Type B pancreatic cell (in vitro differentiated cells): ENCODE results near the gene MRAP2. TPM values are rescaled to one million over a fixed set of nuclear protein-coding genes. Genes with fewer than 3 reads are reported as not detected.
"Not testable (repeated sequence)": the region's sequence is repeated elsewhere in the genome, so short reads cannot be mapped to it uniquely, and the experiment has no call there.

Experiments used
- DNase-seq: peaks from one replicate; pipeline ENCODE4 v3.0.0; 2021; ENCODE audit warnings: mixed read lengths; ENCODE audit not compliant: unreplicated experiment; ENCODE audit errors: extremely low spot score
- H3K27ac Mint-ChIP-seq: 2 replicates; pipeline ENCODE4 v1.8.0; 2021; ENCODE audit warnings: mild to moderate bottlenecking, mixed read lengths
- H3K27me3 Mint-ChIP-seq: 2 replicates; pipeline ENCODE4 v1.8.0; 2021; ENCODE audit warnings: mixed read lengths
- H3K36me3 Mint-ChIP-seq: 2 replicates; pipeline ENCODE4 v1.8.0; 2021; ENCODE audit warnings: mixed read lengths
- H3K4me1 Mint-ChIP-seq: one replicate; pipeline ENCODE4 v1.8.0; 2021; ENCODE audit warnings: mixed read lengths; ENCODE audit not compliant: unreplicated experiment
- H3K4me3 Mint-ChIP-seq: 2 replicates; pipeline ENCODE4 v1.8.0; 2021; ENCODE audit warnings: mild to moderate bottlenecking, mixed read lengths
- H3K9me3 Mint-ChIP-seq: 2 replicates; pipeline ENCODE4 v1.8.0; 2021; ENCODE audit warnings: mixed read lengths
- total RNA-seq: library from RNA; stranded (reverse); gene quantifications from 2 replicates; pipeline ENCODE4 v1.2.1, GENCODE V29; 2021; ENCODE audit warnings: low replicate concordance
- TF ChIP-seq, protein P1 (sequence below): fragments of 200-600 bp; sonication (generic); conservative IDR thresholded peaks from 2 replicates; pipeline ENCODE4 v1.5.0; 2021; ENCODE audit warnings: antibody characterized with exemption, mild to moderate bottlenecking

Gene MRAP2
- total RNA-seq, 1 donor from 2014 or later: 1.4 TPM

GRCh38 chr6:84078335-84078734 lies 44.8 kb downstream of the MRAP2 start:
- TF ChIP-seq, protein P1, sequence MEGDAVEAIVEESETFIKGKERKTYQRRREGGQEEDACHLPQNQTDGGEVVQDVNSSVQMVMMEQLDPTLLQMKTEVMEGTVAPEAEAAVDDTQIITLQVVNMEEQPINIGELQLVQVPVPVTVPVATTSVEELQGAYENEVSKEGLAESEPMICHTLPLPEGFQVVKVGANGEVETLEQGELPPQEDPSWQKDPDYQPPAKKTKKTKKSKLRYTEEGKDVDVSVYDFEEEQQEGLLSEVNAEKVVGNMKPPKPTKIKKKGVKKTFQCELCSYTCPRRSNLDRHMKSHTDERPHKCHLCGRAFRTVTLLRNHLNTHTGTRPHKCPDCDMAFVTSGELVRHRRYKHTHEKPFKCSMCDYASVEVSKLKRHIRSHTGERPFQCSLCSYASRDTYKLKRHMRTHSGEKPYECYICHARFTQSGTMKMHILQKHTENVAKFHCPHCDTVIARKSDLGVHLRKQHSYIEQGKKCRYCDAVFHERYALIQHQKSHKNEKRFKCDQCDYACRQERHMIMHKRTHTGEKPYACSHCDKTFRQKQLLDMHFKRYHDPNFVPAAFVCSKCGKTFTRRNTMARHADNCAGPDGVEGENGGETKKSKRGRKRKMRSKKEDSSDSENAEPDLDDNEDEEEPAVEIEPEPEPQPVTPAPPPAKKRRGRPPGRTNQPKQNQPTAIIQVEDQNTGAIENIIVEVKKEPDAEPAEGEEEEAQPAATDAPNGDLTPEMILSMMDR: no peak
- peaks cover 9% of the 10 kb centered on the region for H3K9me3 Mint-ChIP-seq
- no peak overlapping the region for H3K27ac Mint-ChIP-seq
- H3K4me1 Mint-ChIP-seq: peaks cover 19% of the 10 kb centered on the region
- no peaks in the 10 kb centered on the region for H3K36me3 Mint-ChIP-seq
- no peak for DNase-seq
- no peak overlapping the region for H3K4me3 Mint-ChIP-seq
- H3K27me3 Mint-ChIP-seq: no peaks in the 10 kb centered on the region

DNA sequence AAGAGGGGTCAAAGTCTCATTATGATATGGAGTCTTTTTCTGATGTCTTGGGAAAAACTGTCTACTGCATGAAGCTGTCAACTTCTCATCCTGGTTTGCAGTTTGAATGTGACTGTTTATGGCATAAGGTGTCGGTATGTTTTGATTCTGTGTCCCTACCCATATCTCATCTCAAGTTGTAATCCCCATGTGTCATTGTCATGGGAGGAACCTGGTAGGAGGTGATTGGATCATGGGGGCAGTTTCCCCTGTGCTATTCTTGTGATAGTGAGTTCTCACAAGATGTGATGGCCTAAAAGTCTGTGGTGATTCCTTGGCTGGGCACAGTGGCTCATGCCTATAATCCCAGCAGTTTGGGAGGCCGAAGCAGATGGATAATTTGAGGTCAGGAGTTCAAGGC lies 47.6 kb downstream of the MRAP2 start:
- Mint-ChIP-seq H3K9me3 (peaks cover 9% of the 10 kb centered on the region), H3K27ac (no peak overlapping the region)
- TF ChIP-seq, protein P1: no peak

GRCh38 chr6:84082689-84083265 lies 49.2 kb downstream of the MRAP2 start:
- H3K27me3 Mint-ChIP-seq: no peaks in the 10 kb centered on the region
- TF ChIP-seq, protein P1: no peak
- no peak for DNase-seq
- H3K4me3 Mint-ChIP-seq: peak overlapping the region; percentile 20
- H3K36me3 Mint-ChIP-seq: no peaks in the 10 kb centered on the region
- H3K4me1 Mint-ChIP-seq: peaks cover 8% of the 10 kb centered on the region
- peak overlapping the region; percentile 56 for H3K27ac Mint-ChIP-seq
- peaks cover 9% of the 10 kb centered on the region for H3K9me3 Mint-ChIP-seq

More for the DNA sequence above, 47.6 kb downstream of the MRAP2 start:
- Mint-ChIP-seq H3K36me3 (no peaks in the 10 kb centered on the region), H3K4me1 (peaks cover 8% of the 10 kb centered on the region), H3K27me3 (no peaks in the 10 kb centered on the region), H3K4me3 (no peak overlapping the region)
- DNase-seq: no peak

DNA sequence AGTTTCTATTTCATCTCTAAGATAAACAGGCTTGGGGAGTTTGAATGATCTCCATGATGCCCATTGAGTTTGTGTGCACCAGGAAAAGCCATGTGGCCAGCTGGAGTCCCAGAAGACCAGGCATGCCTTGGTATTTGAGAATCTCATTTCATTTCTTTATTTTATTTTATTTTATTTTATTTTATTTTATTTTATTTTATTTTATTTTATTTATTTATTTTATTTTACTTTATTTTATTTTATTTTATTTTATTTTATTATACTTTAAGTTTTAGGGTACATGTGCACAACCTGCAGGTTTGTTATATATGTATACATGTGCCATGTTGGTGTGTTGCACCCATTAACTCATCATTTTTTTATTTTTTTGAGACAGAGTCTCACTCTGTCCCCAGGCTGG lies 51.1 kb downstream of the MRAP2 start:
- not testable (repeated sequence) for H3K4me3 Mint-ChIP-seq, H3K27me3 Mint-ChIP-seq, DNase-seq, H3K9me3 Mint-ChIP-seq, H3K4me1 Mint-ChIP-seq, H3K36me3 Mint-ChIP-seq, H3K27ac Mint-ChIP-seq

DNA sequence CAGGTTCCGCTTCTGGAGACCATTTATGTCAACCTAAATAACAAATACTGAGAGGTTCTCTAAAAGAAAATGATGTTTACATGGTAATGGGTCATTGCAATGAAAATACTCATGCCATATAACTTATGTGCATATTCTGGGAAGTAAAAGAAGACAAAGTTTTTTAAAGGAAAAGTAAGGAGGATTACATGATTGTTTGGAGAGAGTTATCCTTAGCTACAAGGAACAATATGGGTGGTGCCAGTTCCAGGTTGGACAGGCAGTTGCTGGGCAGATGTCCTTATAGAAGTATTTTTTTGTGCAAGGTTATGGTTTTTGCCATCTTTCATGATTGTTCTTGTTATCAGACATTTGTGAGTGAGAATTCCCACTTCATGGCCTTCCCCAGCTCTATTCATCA lies 52.5 kb downstream of the MRAP2 start:
- Mint-ChIP-seq H3K27ac (no peak overlapping the region), H3K4me1 (peaks cover 8% of the 10 kb centered on the region)

More for the DNA sequence above, 52.5 kb downstream of the MRAP2 start:
- Mint-ChIP-seq H3K4me3 (no peak overlapping the region), H3K27me3 (no peaks in the 10 kb centered on the region), H3K9me3 (no peaks in the 10 kb centered on the region), H3K36me3 (no peaks in the 10 kb centered on the region)
- TF ChIP-seq, protein P1: no peak
- DNase-seq: no peak
